ENCODE measurements around the gene ZNF148.

The ZNF148 gene

DNA sequence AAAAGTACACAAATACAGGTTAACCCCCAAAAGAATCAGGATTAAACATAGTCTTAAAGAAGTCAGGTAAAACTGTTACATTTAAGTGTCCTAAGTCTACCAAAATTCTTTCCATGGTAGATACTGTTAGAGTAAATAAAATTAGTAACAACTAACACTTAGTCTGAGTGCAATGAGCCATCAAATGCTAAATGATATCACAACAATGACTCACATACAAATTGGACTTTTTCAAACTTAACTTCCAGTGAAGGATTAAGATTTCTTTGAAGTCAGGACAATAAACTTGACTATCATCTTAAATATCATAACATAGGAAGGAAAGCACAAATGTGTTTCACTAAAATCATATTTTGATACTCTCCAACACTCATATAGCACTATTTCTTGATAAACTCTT lies 43.9 kb downstream of the ZNF148 start:
- DNase-seq (ENCODE audit: low spot score): no peak

GRCh38 chr3:125326957-125327356 lies 48.2 kb downstream of the ZNF148 start:
- DNase-seq (ENCODE audit: low spot score): no peak

DNA sequence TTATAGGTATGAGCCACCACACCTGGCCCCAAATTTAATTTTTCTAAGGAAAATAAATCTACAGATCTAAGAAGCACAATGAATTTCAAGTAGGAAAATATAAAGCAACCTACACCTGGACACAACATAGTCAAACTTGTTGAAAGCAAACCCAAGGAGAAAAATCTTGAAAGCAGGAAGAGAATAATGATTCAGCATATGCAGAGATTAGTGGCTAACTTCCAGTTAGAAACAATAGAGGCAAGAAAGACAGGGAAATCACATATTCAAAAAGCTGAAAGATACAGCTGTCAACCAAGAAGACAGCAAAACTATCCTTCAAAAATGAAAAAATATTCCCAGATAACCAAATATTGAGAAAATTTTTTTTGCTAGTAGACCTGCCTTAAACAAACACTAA lies 49.4 kb downstream of the ZNF148 start:
- no peak for DNase-seq (ENCODE audit: low spot score)

- DNase-seq (ENCODE audit: low spot score): no peak
These were observed 50.8 kb downstream of the ZNF148 start for GRCh38 chr3:125324341-125324740.

GRCh38 chr3:125322917-125323316 lies 52.2 kb downstream of the ZNF148 start:
- no peak for DNase-seq (ENCODE audit: low spot score)

DNA sequence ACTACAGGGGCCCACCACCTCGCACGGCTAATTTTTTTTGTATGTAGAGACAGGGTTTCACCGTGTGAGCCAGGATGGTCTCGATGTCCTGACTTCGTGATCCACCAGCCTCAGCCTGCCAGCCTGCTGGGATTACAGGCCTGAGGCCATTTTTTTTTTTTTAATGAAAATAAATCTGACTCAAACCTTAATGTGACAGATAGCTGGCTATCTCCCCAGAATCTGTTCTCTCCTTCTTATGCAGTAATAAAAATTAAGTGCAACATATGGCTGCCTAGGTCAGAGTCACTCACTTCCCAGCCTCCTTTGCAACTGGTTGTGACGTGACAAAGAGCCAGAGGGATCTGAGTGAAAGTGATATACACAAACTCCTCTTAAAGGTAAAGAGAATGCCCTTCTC lies 53.0 kb downstream of the ZNF148 start:
- DNase-seq (ENCODE audit: low spot score): peak; percentile 8

GRCh38 chr3:125319765-125320164 lies 55.4 kb downstream of the ZNF148 start:
- DNase-seq (ENCODE audit: low spot score): no peak

- no peak for DNase-seq (ENCODE audit: low spot score)
These were observed 56.3 kb downstream of the ZNF148 start for GRCh38 chr3:125318871-125319270.

- DNase-seq (ENCODE audit: low spot score): no peak
These were observed 56.8 kb downstream of the ZNF148 start for GRCh38 chr3:125318167-125318865.

DNA sequence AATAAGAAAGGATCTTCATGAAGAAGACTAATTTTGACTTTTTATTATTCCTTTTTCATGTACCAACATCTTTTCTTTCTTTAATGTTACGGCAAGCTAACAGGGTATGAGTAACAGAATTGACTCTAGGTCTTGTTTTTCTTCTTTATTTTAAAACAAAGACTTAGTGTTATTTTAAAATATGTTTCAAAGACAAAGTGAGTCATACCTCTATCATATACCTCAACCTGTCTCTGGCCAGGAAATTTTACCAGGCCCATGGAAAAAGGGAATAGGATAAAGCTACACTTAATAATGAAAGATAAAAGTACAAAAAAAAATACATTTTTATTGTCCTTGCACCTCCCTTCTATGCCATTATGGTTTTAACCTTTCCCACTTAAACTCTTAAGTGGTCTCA lies 57.4 kb downstream of the ZNF148 start:
- no peak for DNase-seq (ENCODE audit: low spot score)

GRCh38 chr3:125316949-125317348 lies 58.2 kb downstream of the ZNF148 start:
- no peak for DNase-seq (ENCODE audit: low spot score)

- DNase-seq (ENCODE audit: low spot score): no peak
These were observed 58.9 kb downstream of the ZNF148 start for GRCh38 chr3:125316246-125316645.

DNA sequence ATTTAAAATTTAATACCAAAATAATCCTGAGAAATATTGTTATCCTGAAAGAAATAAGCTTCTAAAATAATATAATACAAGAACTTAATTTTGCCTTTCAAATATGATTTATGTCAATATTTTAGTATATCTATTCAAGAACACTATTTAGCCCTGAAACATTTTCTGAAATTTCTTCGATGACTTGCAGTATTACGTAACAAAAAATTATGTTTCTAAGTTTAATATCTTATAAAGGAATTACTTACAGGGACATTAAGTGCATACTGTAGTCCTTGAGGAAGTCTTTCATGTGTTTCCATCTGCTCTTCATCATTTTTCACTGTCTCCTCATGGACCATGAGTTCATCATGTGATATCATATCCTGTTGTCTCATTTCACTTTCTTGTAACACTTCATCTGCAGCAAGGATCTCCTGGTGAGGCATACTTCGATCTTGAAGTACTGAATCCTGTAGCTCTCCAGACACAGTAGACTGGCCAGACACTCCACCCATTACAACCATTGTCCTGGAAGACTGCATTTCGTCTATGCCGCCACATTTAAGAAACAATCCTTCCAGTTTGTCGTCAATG lies 62.0 kb downstream of the ZNF148 start:
- DNase-seq (ENCODE audit: low spot score): peak; percentile 7

GRCh38 chr3:125310623-125311081 lies 64.5 kb downstream of the ZNF148 start:
- DNase-seq (ENCODE audit: low spot score): no peak

GRCh38 chr3:125309476-125309875 lies 65.6 kb downstream of the ZNF148 start:
- no peak for DNase-seq (ENCODE audit: low spot score)

GRCh38 chr3:125306620-125307019 lies 68.5 kb downstream of the ZNF148 start:
- no peak for DNase-seq (ENCODE audit: low spot score)

DNA sequence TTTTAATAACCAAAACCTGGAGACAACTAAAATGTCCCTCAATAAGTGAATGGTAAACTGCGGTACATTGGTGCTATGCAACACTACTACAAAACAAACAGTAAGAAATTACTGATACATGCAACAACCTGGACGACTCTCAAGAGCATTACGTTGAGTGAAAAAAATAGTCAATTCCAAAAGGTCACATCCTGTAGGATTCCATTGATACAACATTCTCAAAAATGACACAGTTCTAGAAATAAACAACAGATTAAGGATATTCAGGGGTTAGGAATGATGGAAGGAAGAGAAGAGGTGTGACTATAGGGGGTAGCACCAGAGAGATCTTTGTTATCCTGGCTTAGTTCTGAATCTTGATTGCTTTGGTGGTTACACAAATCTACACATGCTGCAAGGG lies 72.2 kb downstream of the ZNF148 start:
- DNase-seq (ENCODE audit: low spot score): no peak

- DNase-seq (ENCODE audit: low spot score): peak; percentile 64
These were observed 74.7 kb downstream of the ZNF148 start for GRCh38 chr3:125300416-125300815.

DNA sequence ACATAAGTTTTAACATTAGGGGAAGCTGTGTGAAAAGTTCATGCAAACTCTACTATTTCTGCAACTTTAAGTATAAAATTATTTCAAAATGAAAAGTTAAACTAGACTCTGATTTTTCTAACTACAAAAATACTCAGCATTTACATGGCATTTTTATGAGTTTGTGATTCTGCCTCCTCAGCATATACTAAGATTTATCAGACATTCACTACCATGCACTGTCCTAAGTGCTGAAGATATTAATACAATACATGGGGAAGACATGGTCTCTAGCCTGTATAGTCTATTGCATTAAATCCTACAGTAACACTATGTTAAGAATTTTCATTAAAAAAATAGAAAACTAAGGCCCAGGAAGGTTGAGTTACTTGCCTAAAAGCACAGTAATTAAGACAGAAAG lies 80.7 kb downstream of the ZNF148 start:
- DNase-seq (ENCODE audit: low spot score): no peak

- DNase-seq (ENCODE audit: low spot score): no peak
These were observed 83.1 kb downstream of the ZNF148 start for GRCh38 chr3:125292015-125292414.

DNA sequence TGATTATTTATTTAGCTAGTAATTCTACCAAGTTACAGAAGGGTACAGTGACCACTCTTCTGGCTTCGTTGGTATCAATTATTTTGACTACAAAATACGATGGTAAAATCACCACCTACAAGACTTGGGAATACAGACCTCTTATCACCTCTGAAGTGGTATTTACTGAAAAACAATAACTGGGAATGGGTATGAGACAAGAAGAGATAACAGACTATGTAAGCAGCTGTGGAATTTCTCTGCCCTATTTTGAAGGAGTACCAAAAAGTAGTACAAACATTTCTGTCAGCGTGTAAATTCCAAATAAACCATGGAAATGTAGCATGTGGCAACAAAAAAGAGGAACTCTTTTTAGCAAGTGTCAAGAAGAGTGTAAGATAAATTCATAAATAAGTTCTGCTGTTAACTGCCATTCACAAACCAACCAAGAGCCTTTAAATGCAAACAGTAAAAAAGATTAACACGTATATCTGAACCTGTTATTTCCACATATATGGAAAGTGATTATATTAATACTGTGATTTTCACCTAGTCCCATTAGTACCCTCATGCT lies 85.6 kb downstream of the ZNF148 start:
- no peak for DNase-seq (ENCODE audit: low spot score)

GRCh38 chr3:125287248-125287647 lies 87.9 kb downstream of the ZNF148 start:
- no peak for DNase-seq (ENCODE audit: low spot score)

DNA sequence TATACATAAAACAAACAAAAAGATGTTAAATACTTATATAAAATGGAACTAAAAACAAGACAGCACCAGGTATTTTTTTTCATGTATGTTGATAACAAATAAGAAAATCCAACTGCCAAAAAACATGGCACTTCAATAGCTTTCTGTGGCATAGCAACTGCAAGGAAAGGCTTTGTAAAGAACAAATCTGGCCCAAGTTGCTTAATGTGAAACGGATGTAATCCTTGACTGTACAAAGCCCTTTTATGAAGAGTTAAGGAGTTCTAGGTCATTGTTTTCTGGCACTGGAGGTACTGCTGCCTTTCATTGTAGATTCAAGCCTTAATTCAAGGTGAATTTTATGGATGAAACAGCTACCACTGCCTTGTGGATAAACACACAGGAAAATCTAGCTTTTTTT lies 93.7 kb downstream of the ZNF148 start:
- DNase-seq (ENCODE audit: low spot score): no peak
